Measurements from ENCODE around the gene HYAL2. TPM values are rescaled to one million over a fixed set of nuclear protein-coding genes. Genes with fewer than 3 reads are reported as not detected.
"Not testable (repeated sequence)": the region's sequence is repeated elsewhere in the genome, so short reads cannot be mapped to it uniquely, and the experiment has no call there.

Gene HYAL2
- total RNA-seq, 2 experiments from 2014 or later, result 6.5 to 6.8 TPM

- Mint-ChIP-seq H3K4me1 (peaks cover 23% of the 10 kb centered on the region), H3K27ac (no peak overlapping the region), H3K36me3 (peaks cover 4% of the 10 kb centered on the region), H3K27me3 (no peaks in the 10 kb centered on the region), H3K9me3 (no peaks in the 10 kb centered on the region), H3K4me3 (no peak overlapping the region)
- no peak for DNase-seq
Observed at GRCh38 chr3:50296721-50297383, 25.7 kb downstream of the HYAL2 start.

DNA sequence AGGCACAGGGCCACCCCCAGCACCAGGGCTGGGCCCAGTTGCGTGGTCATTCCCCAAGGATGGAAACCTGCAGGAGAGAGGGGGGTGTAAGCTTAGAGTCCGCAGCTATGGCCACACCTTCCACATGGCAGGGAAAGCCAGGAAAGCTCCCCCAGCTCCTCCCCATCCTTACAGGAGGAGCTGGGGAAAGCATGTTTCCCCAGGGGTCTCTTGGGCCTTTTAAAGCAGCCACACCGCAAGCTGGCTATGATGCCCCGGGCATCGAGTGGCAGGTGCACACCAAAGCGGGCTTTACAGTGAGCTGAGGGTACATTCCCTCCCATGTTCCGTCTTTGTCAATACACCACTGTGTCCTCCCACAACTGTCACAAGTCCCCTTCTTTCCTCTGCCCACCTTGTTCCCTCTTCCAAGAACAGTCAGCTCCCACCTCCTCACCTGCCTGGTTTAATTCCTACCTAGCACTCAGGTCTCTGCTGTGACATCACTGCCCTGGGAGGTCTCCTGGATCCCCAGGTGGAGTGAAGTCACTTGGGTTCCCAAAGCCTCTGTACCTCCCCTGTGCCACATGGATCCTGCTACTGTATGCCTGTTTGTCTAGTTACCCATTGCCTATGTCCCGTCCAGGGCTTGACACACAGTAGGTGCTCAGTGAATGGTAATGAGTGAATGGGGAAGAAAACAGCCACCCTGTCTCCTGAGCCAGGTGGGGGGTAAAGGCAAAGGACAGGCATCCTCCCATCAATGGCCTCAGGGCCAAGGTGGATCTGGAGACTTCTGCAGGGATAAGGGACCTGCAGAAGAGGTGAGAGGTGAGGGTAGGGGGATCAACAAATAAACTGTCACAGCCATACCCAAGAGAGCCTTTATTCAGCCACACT, 26.8 kb downstream of the HYAL2 start:
- Mint-ChIP-seq H3K4me1 (peaks cover 22% of the 10 kb centered on the region), H3K27ac (peak overlapping the region; percentile 26), H3K4me3 (no peak overlapping the region), H3K27me3 (no peaks in the 10 kb centered on the region), H3K36me3 (peaks cover 11% of the 10 kb centered on the region), H3K9me3 (no peaks in the 10 kb centered on the region)
- DNase-seq, result no peak

DNA sequence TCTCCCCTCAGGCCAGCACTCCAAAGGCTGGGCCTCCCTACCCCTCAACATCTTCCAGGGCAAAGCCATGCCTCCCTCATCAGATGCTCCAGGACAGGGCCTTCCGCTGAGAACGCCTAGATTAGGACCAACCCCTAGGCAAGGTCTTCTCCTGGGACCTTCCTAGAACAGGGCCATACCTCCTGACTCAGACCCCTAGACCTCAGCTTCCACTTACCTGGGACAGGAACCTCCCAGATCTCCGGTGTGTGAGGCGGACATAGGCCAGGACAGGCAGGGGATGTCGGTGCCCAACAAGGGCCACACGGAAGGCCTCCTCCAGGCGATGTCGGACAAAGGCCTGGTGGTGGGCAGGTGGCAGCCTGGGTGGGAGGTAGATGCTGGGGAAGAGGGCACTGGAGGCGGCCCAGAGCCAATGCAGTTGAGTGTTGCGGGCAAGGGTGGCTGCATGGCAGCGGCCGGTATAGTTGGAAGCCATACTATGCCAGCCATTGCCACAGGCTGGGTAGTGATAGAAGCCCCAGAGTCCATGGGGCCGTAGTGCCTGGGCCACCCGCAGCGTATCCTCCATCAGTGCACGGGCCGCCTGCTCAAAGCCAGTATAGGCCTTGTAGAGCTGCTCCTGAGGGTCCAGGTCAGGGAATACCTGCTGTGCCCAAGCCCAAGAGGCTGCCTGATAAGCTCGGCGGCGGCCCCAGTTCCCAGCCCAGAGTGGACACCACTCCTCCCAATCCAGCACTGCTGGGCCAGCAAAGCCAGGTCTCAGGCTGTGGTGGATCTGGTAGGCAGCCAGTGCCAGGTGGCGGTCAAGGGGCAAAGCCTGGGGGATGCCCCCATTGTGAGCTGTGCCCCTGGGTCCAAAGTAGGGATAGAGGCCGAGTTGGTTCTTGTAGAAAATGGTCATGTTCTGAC, 27.8 kb downstream of the HYAL2 start:
- H3K27me3 Mint-ChIP-seq, result no peaks in the 10 kb centered on the region
- no peak for DNase-seq
- H3K4me1 Mint-ChIP-seq, result peaks cover 14% of the 10 kb centered on the region
- H3K27ac Mint-ChIP-seq, result no peak overlapping the region
- no peaks in the 10 kb centered on the region for H3K9me3 Mint-ChIP-seq
- H3K36me3 Mint-ChIP-seq, result peaks cover 11% of the 10 kb centered on the region
- no peak overlapping the region for H3K4me3 Mint-ChIP-seq

- Mint-ChIP-seq H3K36me3 (peaks cover 11% of the 10 kb centered on the region), H3K4me3 (no peak overlapping the region), H3K27ac (no peak overlapping the region), H3K4me1 (peaks cover 13% of the 10 kb centered on the region), H3K27me3 (no peaks in the 10 kb centered on the region), H3K9me3 (no peaks in the 10 kb centered on the region)
- no peak for DNase-seq
Observed at GRCh38 chr3:50294089-50294488, 28.5 kb downstream of the HYAL2 start.

DNA sequence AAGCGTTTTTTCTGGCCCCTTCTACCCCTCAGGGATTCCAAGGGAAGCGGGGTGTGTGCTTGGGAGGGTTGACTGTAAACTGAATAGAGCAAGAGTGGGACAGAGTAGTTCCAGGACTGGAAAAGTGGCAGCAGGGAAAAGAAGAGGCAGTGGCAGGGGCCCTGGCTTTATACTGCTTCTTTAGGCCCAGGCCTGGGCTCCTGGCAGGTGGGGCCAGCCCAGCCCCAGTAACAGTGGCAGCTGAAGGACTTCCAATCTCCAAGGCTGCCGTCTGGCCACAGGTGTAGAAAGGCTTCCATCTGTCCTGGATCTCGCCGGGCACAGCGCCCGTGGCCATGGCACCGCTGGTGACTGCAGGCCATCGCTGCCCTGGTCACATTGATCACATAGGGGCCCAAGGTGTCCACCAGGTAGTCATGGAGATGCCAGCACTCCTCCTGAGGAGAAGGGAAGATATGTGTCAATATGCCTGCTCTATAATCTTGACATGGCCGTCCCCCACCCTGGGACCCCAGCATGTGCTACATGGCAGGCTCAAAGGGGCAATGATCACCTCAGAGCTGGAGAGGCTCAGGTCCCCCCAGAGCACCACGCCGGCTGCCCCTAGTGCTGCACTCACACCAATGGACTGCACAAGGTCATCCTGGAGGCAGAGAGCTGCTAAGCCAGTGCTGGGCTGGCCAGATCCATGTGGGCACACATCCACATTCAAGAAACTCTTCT, 29.3 kb downstream of the HYAL2 start:
- peaks cover 11% of the 10 kb centered on the region for H3K36me3 Mint-ChIP-seq
- H3K4me1 Mint-ChIP-seq, result peaks cover 13% of the 10 kb centered on the region
- no peaks in the 10 kb centered on the region for H3K9me3 Mint-ChIP-seq
- no peaks in the 10 kb centered on the region for H3K27me3 Mint-ChIP-seq
- no peak for DNase-seq
- peak overlapping the region; percentile 94 for H3K27ac Mint-ChIP-seq
- H3K4me3 Mint-ChIP-seq, result peak overlapping the region; percentile 97

GRCh38 chr3:50292159-50293078, 30.1 kb downstream of the HYAL2 start, which contains the start of gene IFRD2:
Gene IFRD2 (minus strand): TSS chr3:50292429. CDS start chr3:50292274, 155 bp downstream.
- peak; percentile 97 for DNase-seq
- H3K36me3 Mint-ChIP-seq, result peaks cover 12% of the 10 kb centered on the region
- H3K27me3 Mint-ChIP-seq, result no peaks in the 10 kb centered on the region
- H3K4me3 Mint-ChIP-seq, result peak within 1 kb of the TSS; percentile 97
- peak within 1 kb of the TSS; percentile 94 for H3K27ac Mint-ChIP-seq
- H3K9me3 Mint-ChIP-seq, result no peaks in the 10 kb centered on the region
- peaks cover 8% of the 10 kb centered on the region for H3K4me1 Mint-ChIP-seq

DNA sequence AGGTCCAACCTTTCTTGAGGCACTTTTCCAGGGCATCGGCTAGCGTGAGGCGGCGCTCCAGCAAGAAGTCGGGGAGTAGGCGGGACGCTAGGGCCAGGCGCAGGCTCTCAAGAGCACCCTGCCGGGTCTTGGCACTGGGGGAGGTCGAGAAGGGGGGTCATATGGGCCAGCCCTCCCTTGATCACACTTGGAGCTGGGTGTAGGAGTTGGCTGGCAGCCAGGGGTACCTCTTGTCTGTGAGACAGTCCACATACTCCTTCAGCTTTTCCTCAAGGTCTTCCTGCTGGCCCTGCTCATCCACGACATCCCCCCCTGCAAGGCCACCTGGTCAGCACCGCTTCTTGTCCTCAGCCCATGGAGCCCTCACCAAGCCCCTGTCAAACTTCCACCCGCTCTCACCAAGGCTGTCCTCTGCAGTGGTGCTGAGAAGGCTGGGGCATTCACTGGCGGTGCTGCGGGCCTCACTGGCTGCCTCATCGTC, 32.3 kb downstream of the HYAL2 start:
- H3K9me3 Mint-ChIP-seq, result no peaks in the 10 kb centered on the region
- peaks cover 8% of the 10 kb centered on the region for H3K4me1 Mint-ChIP-seq
- no peak for DNase-seq
- H3K36me3 Mint-ChIP-seq, result peaks cover 22% of the 10 kb centered on the region
- no peak overlapping the region for H3K27ac Mint-ChIP-seq
- peak overlapping the region; percentile 97 for H3K4me3 Mint-ChIP-seq
- H3K27me3 Mint-ChIP-seq, result no peaks in the 10 kb centered on the region

DNA sequence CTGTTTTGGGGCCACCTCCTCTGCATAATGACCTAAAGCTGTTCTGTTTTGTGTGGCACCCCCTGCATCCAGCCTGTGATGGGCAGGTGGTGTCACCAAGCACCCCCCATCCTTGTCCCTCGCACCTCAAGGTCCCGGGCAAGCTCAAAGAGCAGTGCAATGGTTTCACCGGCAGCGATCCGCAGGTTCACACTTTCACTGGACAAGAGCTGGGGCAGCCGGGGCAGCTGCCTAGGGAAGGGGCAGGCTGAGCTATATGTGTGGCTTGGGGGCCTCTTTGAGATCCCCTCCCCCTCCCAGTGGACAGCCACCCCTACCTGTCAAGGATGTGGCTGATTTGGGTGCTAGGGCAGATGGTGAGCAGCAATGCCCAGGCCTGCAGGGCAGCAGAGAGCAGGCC, 33.4 kb downstream of the HYAL2 start:
- Mint-ChIP-seq H3K4me1 (peaks cover 8% of the 10 kb centered on the region), H3K4me3 (no peak overlapping the region), H3K9me3 (no peaks in the 10 kb centered on the region), H3K27me3 (no peaks in the 10 kb centered on the region), H3K27ac (no peak overlapping the region), H3K36me3 (peaks cover 22% of the 10 kb centered on the region)
- no peak for DNase-seq

DNA sequence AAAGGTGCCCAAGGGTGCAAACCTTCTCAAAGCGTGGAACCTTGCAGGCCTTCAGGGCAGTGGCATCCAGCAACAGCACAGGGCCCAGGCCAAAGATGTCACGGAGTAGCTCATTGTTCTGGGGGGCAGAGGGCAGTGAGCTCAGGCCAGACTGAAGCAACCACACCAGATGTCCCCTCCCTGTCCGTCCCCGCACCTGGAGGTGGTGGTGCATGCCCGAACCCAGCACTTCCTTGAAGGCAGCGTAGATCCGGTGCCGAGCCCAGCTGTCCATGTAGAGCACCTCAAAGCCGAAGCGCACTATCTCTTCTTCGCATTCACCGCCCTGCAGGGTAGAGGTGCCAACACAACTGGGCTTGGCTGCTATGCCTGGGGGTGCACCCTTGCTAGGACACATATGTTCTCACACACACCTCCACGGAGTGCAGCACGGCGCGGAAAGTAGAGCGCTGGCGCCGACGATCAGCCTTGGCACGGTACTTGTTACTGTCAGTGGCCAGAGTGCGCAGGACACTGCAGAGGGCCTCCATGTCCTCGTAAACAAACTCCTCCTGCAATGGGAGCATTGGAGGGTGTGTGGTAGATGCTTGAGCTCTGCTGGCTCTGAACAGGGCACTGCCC, 34.0 kb downstream of the HYAL2 start:
- peaks cover 8% of the 10 kb centered on the region for H3K4me1 Mint-ChIP-seq
- no peaks in the 10 kb centered on the region for H3K9me3 Mint-ChIP-seq
- peaks cover 22% of the 10 kb centered on the region for H3K36me3 Mint-ChIP-seq
- no peaks in the 10 kb centered on the region for H3K27me3 Mint-ChIP-seq
- no peak overlapping the region for H3K4me3 Mint-ChIP-seq
- H3K27ac Mint-ChIP-seq, result no peak overlapping the region
- DNase-seq, result no peak

DNA sequence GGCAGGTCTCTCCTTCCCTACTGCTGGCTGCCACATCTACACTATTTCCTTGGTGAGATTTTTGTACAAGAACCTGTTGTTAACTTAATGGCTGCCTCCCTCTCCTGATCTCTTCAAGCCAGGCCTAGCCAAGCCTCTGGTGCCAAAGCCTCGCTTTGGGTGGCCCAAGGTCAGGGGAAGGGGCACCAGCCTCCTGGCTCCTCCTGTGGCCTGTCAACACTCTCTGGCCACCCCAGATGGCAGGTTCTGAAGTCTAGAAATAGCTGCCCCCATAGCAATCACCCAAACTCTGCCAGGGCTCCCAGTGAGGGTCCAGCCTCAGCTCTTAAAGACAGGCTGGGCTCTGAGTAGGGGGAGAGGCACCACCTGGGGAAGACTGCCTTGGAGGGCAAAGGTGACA, 35.3 kb downstream of the HYAL2 start:
- H3K27me3 Mint-ChIP-seq, result no peaks in the 10 kb centered on the region
- no peak for DNase-seq
- H3K36me3 Mint-ChIP-seq, result peaks cover 22% of the 10 kb centered on the region
- H3K4me1 Mint-ChIP-seq, result peaks cover 2% of the 10 kb centered on the region
- H3K9me3 Mint-ChIP-seq, result no peaks in the 10 kb centered on the region
- H3K4me3 Mint-ChIP-seq, result no peak overlapping the region
- H3K27ac Mint-ChIP-seq, result no peak overlapping the region

DNA sequence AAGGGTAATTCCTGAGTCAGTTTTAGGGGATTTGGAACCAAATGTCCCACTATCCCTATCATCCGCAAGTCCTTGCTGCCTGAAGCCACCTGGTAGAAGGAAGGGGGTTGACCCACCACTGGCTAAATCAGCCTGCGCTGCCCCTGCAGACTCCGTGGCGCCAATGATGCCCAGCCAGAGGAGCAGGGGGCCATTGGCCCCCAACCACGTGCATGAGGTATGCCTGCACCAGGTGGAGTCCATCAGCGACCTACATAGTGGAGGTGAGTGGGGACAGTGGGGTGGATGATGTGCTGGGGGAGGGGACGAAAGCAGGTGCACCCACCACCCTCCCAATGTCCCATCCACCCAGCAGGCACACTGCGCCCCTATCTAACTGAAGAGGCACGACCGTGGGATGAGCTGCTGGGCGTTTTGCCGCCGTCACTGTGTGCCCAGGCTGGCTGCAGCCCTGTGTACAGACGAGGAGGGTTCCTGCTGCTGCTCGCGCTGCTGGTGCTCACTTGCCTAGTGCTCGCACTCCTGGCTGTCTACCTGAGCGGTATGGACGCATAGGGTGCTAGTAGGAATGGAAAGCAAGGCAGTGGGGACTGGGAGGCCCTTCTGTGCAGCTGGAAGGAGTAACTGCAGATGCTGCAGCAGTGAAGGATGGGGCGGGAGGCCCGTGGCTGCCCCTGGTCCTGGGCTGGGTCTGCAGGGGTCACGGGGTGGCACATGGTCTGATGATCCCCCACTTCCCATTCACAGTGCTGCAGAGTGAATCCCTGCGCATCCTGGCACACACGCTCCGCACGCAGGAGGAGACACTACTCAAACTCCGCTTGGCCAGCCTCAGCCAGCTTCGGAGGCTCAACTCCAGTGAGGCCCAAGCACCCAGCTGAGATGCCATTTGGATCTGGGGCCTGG, 36.0 kb downstream of the HYAL2 start:
- no peaks in the 10 kb centered on the region for H3K9me3 Mint-ChIP-seq
- no peak overlapping the region for H3K27ac Mint-ChIP-seq
- H3K4me3 Mint-ChIP-seq, result no peak overlapping the region
- peaks cover 22% of the 10 kb centered on the region for H3K36me3 Mint-ChIP-seq
- no peaks in the 10 kb centered on the region for H3K27me3 Mint-ChIP-seq
- H3K4me1 Mint-ChIP-seq, result peaks cover 2% of the 10 kb centered on the region
- DNase-seq, result no peak

GRCh38 chr3:50284121-50284520, 38.4 kb downstream of the HYAL2 start:
- not testable (repeated sequence) for H3K4me1 Mint-ChIP-seq, H3K4me3 Mint-ChIP-seq, DNase-seq, H3K27ac Mint-ChIP-seq, H3K27me3 Mint-ChIP-seq, H3K9me3 Mint-ChIP-seq
- H3K36me3 Mint-ChIP-seq, result peaks cover 15% of the 10 kb centered on the region
